Transverse colon (tissue), 4 donors: ENCODE data around the gene WWC1.

ENCODE experiments used
- POLR2AphosphoS5 ChIP-seq, 3 donors: sonication (generic); formaldehyde crosslinking; IDR thresholded peaks; one replicate each; pipeline ENCODE4 v1.6.1; 2016; ENCODE audit warnings: antibody characterized with exemption in 3 of 3
- TF ChIP-seq, protein P1 (sequence below), 5 experiments: fragments of 200-600 bp in 3 of 5; fragments of 450-650 bp in 2 of 5; sonication (generic) in 3 of 5; IDR thresholded peaks; 1 replicate in 2 of 5; 2 replicates in 3 of 5; pipeline ENCODE4 v1.5.1; 2016 to 2017; ENCODE audit warnings: antibody characterized with exemption in 5 of 5, inconsistent platforms in 3 of 5, mild to moderate bottlenecking in 2 of 5, moderate library complexity in 1 of 5

GRCh38 chr5:168408561-168409305 lies 117.3 kb downstream of the WWC1 start:
- TF ChIP-seq, protein P1, sequence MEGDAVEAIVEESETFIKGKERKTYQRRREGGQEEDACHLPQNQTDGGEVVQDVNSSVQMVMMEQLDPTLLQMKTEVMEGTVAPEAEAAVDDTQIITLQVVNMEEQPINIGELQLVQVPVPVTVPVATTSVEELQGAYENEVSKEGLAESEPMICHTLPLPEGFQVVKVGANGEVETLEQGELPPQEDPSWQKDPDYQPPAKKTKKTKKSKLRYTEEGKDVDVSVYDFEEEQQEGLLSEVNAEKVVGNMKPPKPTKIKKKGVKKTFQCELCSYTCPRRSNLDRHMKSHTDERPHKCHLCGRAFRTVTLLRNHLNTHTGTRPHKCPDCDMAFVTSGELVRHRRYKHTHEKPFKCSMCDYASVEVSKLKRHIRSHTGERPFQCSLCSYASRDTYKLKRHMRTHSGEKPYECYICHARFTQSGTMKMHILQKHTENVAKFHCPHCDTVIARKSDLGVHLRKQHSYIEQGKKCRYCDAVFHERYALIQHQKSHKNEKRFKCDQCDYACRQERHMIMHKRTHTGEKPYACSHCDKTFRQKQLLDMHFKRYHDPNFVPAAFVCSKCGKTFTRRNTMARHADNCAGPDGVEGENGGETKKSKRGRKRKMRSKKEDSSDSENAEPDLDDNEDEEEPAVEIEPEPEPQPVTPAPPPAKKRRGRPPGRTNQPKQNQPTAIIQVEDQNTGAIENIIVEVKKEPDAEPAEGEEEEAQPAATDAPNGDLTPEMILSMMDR (IDR thresholded peaks at IDR 0.05), result no peak
- TF ChIP-seq POLR2AphosphoS5 (IDR thresholded peaks at IDR 0.05), result no peak
